SK-N-SH (cell line): ENCODE data around the gene IER2. TPM values are rescaled to one million over a fixed set of nuclear protein-coding genes. Genes with fewer than 3 reads are reported as not detected.
"Not testable (repeated sequence)": the region's sequence is repeated elsewhere in the genome, so short reads cannot be mapped to it uniquely, and the experiment has no call there.

ENCODE experiments used
- CTCF ChIA-PET: fragments of 300-600, 350-600 bp; formaldehyde crosslinking; extraction: SDS; loops from one replicate; lab custom pipeline; 2021; lab: Yijun Ruan, JAX
- POLR2A ChIA-PET: fragments of 350-600 bp; sonication (Branson Sonifier 250); formaldehyde crosslinking; extraction: SDS; loops from one replicate; lab custom pipeline; 2020; ENCODE audit warnings: antibody characterized with exemption, inconsistent platforms; lab: Yijun Ruan, JAX
- DNase-seq: peaks from one replicate; pipeline ENCODE4 v3.0.0; 2012
- H2AFZ ChIP-seq: fragments of 200-600 bp; sonication (generic); 2 replicates; pipeline ENCODE4 v1.8.1; 2016; ENCODE audit warnings: antibody characterized with exemption, mild to moderate bottlenecking, low read depth
- H3F3A ChIP-seq: fragments of 200-600 bp; sonication (generic); replicated peaks from 2 replicates; pipeline ENCODE3; 2016; ENCODE audit warnings: antibody characterized with exemption, mild to moderate bottlenecking; ENCODE audit not compliant: insufficient read depth
- H3K27ac ChIP-seq, 2 experiments: fragments of 200-500 bp in 1 of 2; fragments of 200-600 bp in 1 of 2; sonication (Bioruptor generic) in 1 of 2; sonication (generic), shearing (Covaris generic) in 1 of 2; 2 replicates each; pipeline versions ENCODE4 v1.5.1 to v1.6.1; 2014 to 2016; ENCODE audit warnings: low read depth in 2 of 2, inconsistent platforms in 1 of 2, low read length in 1 of 2, mild to moderate bottlenecking in 1 of 2, mixed read lengths in 1 of 2
- H3K27me3 ChIP-seq: fragments of 200-600 bp; sonication (generic), shearing (Covaris generic); 2 replicates; pipeline ENCODE4 v1.6.1; 2016; ENCODE audit warnings: mixed run types; ENCODE audit not compliant: insufficient read depth
- H3K36me3 ChIP-seq, 2 experiments: fragments of 200-500 bp in 1 of 2; fragments of 200-600 bp in 1 of 2; sonication (Bioruptor generic) in 1 of 2; sonication (generic) in 1 of 2; replicated peaks in 1 of 2; 2 replicates each; pipeline versions ENCODE3 to v1.5.1; 2014 to 2016; ENCODE audit warnings: low read length in 1 of 2, mild to moderate bottlenecking in 1 of 2; ENCODE audit not compliant: insufficient read depth in 2 of 2, control insufficient read depth in 1 of 2
- H3K4me1 ChIP-seq, 2 experiments: fragments of 200-500 bp in 1 of 2; fragments of 200-600 bp in 1 of 2; sonication (Bioruptor generic) in 1 of 2; sonication (generic), shearing (Covaris generic) in 1 of 2; 2 replicates each; pipeline versions ENCODE4 v1.5.1 to v1.6.1; 2014 to 2016; ENCODE audit warnings: low read depth in 1 of 2, low read length in 1 of 2, mixed run types in 1 of 2; ENCODE audit not compliant: insufficient read depth in 2 of 2, control insufficient read depth in 1 of 2
- H3K4me2 ChIP-seq: fragments of 200-600 bp; sonication (generic), shearing (Covaris generic); 2 replicates; pipeline ENCODE4 v1.6.1; 2017; ENCODE audit warnings: mixed run types
- H3K4me3 ChIP-seq, 2 experiments: fragments of 200-500 bp in 1 of 2; fragments of 200-600 bp in 1 of 2; sonication (Bioruptor generic) in 1 of 2; sonication (generic), shearing (Covaris generic) in 1 of 2; 2 replicates each; pipeline versions ENCODE4 v1.5.1 to v1.8.1; 2014 to 2016; ENCODE audit warnings: low read depth in 2 of 2, inconsistent platforms in 1 of 2, low read length in 1 of 2, mild to moderate bottlenecking in 1 of 2, mixed read lengths in 1 of 2, moderate library complexity in 1 of 2
- H3K79me2 ChIP-seq: fragments of 200-600 bp; sonication (generic); 2 replicates; pipeline ENCODE4 v1.8.1; 2017; ENCODE audit warnings: mild to moderate bottlenecking; ENCODE audit not compliant: insufficient read depth
- H3K9ac ChIP-seq: fragments of 200-600 bp; sonication (generic); 2 replicates; pipeline ENCODE4 v1.6.1; 2017; ENCODE audit warnings: mixed run types
- H3K9me2 ChIP-seq: fragments of 200-600 bp; sonication (generic); 2 replicates; pipeline ENCODE4 v1.6.1; 2017; ENCODE audit warnings: mixed run types
- H3K9me3 ChIP-seq: fragments of 200-600 bp; sonication (generic); 2 replicates; pipeline ENCODE4 v1.6.1; 2017; ENCODE audit warnings: mixed run types, mild to moderate bottlenecking, moderate library complexity
- H4K20me1 ChIP-seq: fragments of 200-600 bp; sonication (generic); 2 replicates; pipeline ENCODE4 v1.6.1; 2017; ENCODE audit warnings: mild to moderate bottlenecking, mixed run types; ENCODE audit not compliant: insufficient read depth
- EZH2phosphoT487 ChIP-seq: fragments of 200-600 bp; sonication (generic); IDR thresholded peaks from 2 replicates; pipeline ENCODE4 v1.6.1; 2017; ENCODE audit warnings: low read depth, mixed run types, mild to moderate bottlenecking, antibody characterized with exemption, moderate library complexity, borderline replicate concordance
- GATA2 ChIP-seq: sonication (generic); formaldehyde crosslinking; IDR thresholded peaks from 2 replicates; pipeline ENCODE4 v1.5.0; 2020; ENCODE audit warnings: mild to moderate bottlenecking, missing genetic modification reagents
- WGBS: methylation state at CpG from one replicate; pipeline ENCODE4 v1.1.6; 2017; ENCODE audit warnings: low lambda C conversion rate; 5-methylcytosine and 5-hydroxymethylcytosine counted together
- polyA plus RNA-seq, 3 experiments: library from polyadenylated mRNA; depleted of rRNA; stranded (reverse); fragments of >200 nt; gene quantifications; 2 replicates each; pipeline ENCODE4 v1.2.3, GENCODE V29; 2012
- TF ChIP-seq, protein P1 (sequence below): fragments of 150-350 bp; IDR thresholded peaks from 2 replicates; pipeline ENCODE4 v1.6.1; 2016; ENCODE audit warnings: mild to moderate bottlenecking, low read depth, low read length
- TF ChIP-seq, protein P2 (sequence below): IDR thresholded peaks from 2 replicates; pipeline ENCODE4; 2012

IER2 gene
- polyA plus RNA-seq, 1 of the 3 experiments (the other 2 are of a cell fraction): 115 TPM

- TF ChIP-seq EZH2phosphoT487 (no peak), GATA2 (no peak)
- TF ChIP-seq, protein P1, sequence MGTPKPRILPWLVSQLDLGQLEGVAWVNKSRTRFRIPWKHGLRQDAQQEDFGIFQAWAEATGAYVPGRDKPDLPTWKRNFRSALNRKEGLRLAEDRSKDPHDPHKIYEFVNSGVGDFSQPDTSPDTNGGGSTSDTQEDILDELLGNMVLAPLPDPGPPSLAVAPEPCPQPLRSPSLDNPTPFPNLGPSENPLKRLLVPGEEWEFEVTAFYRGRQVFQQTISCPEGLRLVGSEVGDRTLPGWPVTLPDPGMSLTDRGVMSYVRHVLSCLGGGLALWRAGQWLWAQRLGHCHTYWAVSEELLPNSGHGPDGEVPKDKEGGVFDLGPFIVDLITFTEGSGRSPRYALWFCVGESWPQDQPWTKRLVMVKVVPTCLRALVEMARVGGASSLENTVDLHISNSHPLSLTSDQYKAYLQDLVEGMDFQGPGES: no peak
- TF ChIP-seq, protein P2, sequence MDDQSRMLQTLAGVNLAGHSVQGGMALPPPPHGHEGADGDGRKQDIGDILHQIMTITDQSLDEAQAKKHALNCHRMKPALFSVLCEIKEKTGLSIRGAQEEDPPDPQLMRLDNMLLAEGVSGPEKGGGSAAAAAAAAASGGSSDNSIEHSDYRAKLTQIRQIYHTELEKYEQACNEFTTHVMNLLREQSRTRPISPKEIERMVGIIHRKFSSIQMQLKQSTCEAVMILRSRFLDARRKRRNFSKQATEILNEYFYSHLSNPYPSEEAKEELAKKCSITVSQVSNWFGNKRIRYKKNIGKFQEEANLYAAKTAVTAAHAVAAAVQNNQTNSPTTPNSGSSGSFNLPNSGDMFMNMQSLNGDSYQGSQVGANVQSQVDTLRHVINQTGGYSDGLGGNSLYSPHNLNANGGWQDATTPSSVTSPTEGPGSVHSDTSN: no peak
These were observed 48.4 kb downstream of the IER2 start (continued) for GRCh38 chr19:13198634-13199033.

DNA sequence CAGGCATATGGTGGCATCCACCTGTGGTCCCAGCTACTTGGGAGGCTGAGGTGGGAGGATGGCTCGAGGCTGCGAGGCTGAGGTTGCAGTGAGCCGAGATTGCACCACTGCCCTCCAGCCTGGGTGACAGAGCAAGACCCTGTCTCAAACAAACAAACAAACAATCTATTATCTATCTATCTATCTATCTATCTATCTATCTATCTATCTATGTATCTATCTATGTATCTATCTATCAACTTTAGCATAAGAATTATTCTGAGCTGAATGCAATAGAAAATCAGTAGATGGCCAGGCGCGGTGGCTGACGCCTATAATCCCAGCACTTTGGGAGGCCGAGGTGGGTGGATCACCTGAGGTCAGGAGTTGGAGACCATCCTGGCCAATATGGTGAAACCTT, 51.9 kb downstream of the IER2 start:
- H3K4me3 ChIP-seq, H4K20me1 ChIP-seq, H3K4me2 ChIP-seq, H2AFZ ChIP-seq, H3K36me3 ChIP-seq, H3K27ac ChIP-seq, H3K9me3 ChIP-seq, DNase-seq, POLR2A ChIA-PET, H3F3A ChIP-seq, H3K9me2 ChIP-seq, H3K4me1 ChIP-seq, H3K27me3 ChIP-seq, H3K79me2 ChIP-seq, H3K9ac ChIP-seq: not testable (repeated sequence)
- CTCF ChIA-PET: interaction anchor here (1.5 kb wide), 1 partner anchor 11 kb away, joined by 7 read pairs; no protein-coding TSS in a partner anchor
- WGBS: 95% methylated on average over 7 of the region's 7 CpGs

Other genes starting within 250 kb of the IER2 start
- 0.44 and 1.1 TPM in 2 replicates for gene SYCE2, start 231.1 kb upstream of the IER2 start, polyA plus RNA-seq (2012; rRNA removed)
- 56.8 and 170 TPM in 2 replicates for gene FARSA, start 216.7 kb upstream of the IER2 start, polyA plus RNA-seq (2012; rRNA removed)
- gene CALR, start 211.8 kb upstream of the IER2 start, polyA plus RNA-seq (2012; rRNA removed): 1,316 and 1,334 TPM in 2 replicates
- gene RAD23A, start 204.5 kb upstream of the IER2 start, polyA plus RNA-seq (2012; rRNA removed): 60.4 and 116 TPM in 2 replicates
- 65.7 and 91.8 TPM in 2 replicates for gene GADD45GIP1, start 193.2 kb upstream of the IER2 start, polyA plus RNA-seq (2012; rRNA removed)
- 1.0 and 1.6 TPM in 2 replicates for gene DAND5, start 180.8 kb upstream of the IER2 start, polyA plus RNA-seq (2012; rRNA removed)
- gene NFIX, start 154.9 kb upstream of the IER2 start, polyA plus RNA-seq (2012; rRNA removed): 5.1 and 14.8 TPM in 2 replicates
- gene LYL1, start 47.6 kb upstream of the IER2 start, polyA plus RNA-seq (2012; rRNA removed): 1.1 and 2.2 TPM in 2 replicates
- gene TRMT1, start 33.7 kb upstream of the IER2 start, polyA plus RNA-seq (2012; rRNA removed): 60.9 and 64.9 TPM in 2 replicates
- 72.8 and 127 TPM in 2 replicates for gene NACC1, start 32.1 kb upstream of the IER2 start, polyA plus RNA-seq (2012; rRNA removed)
- 143 and 163 TPM in 2 replicates for gene STX10, start within 50 bp of the IER2 start, polyA plus RNA-seq (2012; rRNA removed)